ENCODE measurements around the gene ARID1B.

Gene ARID1B

DNA sequence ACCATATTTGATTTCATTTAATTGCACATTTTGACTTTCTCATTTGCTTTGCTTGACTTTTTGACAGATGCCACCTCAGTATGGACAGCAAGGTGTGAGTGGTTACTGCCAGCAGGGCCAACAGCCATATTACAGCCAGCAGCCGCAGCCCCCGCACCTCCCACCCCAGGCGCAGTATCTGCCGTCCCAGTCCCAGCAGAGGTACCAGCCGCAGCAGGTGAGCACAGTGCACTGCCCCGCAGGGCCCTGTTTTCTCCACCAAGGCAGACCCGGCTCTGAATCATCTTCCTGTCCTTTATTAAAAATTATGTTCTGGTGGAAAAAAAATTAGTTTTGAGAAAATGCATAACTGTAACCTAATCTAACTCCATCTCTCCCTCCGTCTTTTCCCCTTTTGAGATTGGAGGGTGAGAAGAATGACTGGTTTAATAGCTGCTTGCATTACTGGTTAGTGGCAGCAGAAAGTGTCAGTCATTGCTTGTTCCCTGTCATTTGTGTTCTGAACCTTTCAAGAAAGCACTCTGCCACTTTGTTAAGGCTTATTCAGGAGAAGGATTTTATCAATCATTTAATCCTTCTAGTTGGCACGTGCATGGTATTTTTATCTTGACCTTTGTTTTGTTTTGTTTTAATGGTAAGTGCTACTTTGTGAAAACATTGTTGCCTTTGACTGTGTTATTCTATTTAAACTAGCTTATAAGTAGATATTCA, 124.3 kb downstream of the ARID1B start:
- DNase-seq (ENCODE audit: low read depth in 1 of 2, low spot score in 1 of 2), result no peak

- no peak for DNase-seq (ENCODE audit: low read depth in 1 of 2, low spot score in 1 of 2)
Measured at GRCh38 chr6:156902782-156903181, 125.6 kb downstream of the ARID1B start.

GRCh38 chr6:156904176-156904967, 127.2 kb downstream of the ARID1B start:
- DNase-seq (ENCODE audit: low read depth in 1 of 2, low spot score in 1 of 2), result no peak

DNA sequence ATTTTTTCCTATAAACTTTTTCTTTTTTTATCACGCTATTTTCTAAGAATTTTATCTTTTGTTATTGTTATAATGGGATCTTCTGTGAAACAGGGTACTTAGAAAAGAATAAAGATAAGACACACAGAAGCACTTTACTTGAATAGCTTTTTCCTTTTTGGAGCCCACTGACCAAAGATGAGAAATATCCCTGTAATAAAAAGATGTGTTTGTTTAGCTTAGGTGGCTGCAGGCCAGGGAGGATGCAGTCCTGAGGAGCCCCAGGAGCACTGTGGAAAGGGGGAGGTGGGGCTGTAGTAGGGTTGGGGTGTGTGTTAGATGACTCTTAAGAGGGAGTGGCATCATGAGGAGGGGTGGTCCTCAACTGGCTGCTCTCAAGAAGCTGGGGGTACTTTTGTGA, 128.6 kb downstream of the ARID1B start:
- DNase-seq (ENCODE audit: low read depth in 1 of 2, low spot score in 1 of 2), result no peak

DNA sequence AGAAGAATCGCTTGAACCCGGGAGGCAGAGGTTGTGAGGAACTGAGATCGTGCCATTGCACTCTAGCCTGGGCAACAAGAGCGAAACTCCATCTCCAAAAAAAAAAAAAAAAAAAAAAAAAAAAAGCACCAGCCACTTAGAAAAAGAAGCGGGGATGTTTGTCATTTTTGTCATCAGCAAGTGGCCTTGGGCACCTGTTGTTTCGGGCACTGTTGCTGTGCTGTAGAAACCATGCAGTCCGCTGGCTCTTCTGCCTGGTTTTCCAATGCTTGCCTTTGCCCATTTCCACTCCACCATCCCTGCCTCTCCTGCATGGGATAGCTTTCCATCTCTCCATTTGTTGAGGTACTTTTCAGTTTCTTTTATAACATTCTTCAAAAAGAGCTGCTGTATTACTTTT, 129.3 kb downstream of the ARID1B start:
- no peak for DNase-seq (ENCODE audit: low read depth in 1 of 2, low spot score in 1 of 2)

DNA sequence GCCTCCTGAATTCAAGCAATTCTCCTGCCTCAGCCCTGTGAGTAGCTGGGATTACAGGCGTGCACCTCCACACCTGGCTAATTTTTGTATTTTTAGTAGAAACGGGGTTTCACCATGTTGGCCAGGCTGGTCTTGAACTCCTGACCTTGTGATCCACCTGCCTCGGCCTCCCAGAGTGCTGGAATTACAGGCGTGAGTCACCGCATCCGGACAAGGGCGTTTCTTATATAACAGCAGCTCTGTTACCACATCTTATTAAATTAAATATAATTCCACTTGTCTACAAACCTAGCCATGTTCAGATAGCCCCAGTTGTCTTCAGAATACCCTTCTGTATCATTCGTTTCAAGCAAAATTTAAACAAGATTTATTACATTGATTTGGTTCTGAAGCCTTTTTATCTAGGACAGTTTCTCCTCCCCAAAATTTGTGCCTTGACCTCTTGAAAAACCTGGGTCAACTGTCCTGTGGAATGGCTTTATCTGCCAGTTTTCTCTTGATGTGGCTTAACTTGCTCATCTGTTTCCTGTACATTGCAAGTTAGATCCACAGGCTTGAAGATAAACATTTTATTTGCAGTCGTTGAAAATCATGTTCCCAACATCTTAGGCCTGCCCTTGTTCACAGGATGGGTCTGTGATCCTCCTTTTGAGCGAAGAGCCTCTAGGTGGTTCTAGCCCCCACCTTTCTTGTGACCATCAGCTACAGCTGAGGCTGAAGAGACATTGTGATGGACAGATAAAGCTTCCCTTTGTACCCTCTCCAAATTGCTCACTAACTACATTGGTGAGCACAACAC, 132.2 kb downstream of the ARID1B start:
- DNase-seq (ENCODE audit: low read depth in 1 of 2, low spot score in 1 of 2), result no peak

GRCh38 chr6:156910011-156910334, 132.8 kb downstream of the ARID1B start:
- DNase-seq (ENCODE audit: low read depth in 1 of 2, low spot score in 1 of 2), result no peak

GRCh38 chr6:156910938-156911337, 133.8 kb downstream of the ARID1B start:
- DNase-seq (ENCODE audit: low read depth in 1 of 2, low spot score in 1 of 2), result no peak

DNA sequence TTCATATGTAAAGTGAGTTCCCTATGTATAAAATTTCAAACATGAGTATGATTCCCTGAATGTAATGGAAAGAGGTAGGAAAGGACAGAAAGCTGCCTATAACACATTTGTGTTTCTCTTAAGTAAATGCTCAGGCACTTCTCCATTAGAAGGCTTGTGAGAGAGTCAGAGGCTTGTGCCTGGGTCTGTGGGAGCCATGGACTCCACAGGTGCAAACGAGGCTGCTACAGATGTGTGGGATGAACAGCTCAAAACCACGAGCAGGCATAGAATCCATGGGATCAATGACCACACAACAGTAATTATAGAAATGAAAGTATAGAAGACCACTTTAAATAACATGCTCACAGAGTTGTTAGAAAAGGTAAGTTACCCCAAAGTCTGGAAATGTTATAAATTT, 134.4 kb downstream of the ARID1B start:
- DNase-seq (ENCODE audit: low read depth in 1 of 2, low spot score in 1 of 2), result no peak

GRCh38 chr6:156912431-156912830, 135.3 kb downstream of the ARID1B start:
- DNase-seq (ENCODE audit: low read depth in 1 of 2, low spot score in 1 of 2), result no peak

DNA sequence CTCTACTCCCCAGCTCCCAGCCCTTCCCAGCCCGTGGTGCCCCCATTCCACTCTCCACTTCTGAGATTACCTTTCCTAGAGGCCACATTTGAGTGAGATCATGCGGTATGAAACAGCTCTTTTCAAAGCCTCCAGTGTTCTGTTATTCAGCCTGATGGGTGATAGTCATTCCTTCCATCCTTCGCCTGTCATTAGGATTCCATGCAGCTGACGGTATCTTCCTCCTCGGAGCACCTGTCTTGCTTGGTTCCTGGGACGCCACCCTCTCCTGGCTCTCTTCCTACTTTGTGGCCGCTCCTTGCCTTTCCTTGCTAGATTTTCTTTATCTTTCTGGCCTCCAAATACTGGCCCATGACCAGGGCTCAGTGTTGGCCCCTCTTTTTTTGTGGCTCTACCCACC, 137.0 kb downstream of the ARID1B start:
- DNase-seq (ENCODE audit: low read depth in 1 of 2, low spot score in 1 of 2), result no peak

- DNase-seq (ENCODE audit: low read depth in 1 of 2, low spot score in 1 of 2), result no peak
Measured at GRCh38 chr6:156916130-156916801, 139.1 kb downstream of the ARID1B start.

DNA sequence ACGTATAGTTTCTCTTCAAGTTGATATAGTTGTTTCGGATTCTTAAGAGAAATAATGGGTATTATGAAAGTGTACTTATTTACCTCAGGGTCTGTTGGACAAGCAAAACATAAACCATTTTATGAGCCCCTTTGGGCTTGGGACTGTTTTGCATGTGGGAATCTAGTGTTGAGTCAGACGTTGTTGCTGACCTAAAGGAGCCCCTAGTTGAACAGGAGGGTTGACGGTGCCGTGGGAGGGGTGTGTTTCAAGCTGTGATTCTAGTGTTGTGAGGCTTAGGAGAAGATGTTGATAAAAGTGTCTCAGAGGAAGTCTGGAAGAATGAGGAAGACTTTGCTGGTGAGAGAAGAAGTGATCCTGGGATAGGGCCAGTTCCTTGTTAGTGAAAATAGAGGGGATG, 140.0 kb downstream of the ARID1B start:
- DNase-seq (ENCODE audit: low read depth in 1 of 2, low spot score in 1 of 2), result no peak

DNA sequence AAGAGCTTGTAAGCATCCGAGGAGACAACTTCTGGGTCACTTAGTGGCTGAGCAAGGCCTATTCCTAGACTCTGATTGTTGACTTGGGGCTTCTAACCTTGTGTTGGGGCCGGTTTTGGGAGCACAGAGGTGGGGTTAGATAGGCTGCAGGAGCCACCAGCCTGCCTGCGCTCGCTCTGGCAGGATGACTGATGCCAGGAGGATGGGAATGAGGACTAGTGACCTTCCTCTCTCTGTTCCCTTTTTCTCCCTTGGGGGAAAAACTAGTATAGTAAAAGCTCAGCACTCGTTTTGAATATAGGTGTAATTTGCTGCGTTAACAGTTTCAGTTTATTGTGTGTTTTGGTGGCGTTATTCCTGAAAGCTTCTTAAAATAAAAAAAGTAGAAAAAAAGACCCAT, 141.5 kb downstream of the ARID1B start:
- no peak for DNase-seq (ENCODE audit: low read depth in 1 of 2, low spot score in 1 of 2)

- no peak for DNase-seq (ENCODE audit: low read depth in 1 of 2, low spot score in 1 of 2)
Measured at GRCh38 chr6:156919370-156919769, 142.2 kb downstream of the ARID1B start.

DNA sequence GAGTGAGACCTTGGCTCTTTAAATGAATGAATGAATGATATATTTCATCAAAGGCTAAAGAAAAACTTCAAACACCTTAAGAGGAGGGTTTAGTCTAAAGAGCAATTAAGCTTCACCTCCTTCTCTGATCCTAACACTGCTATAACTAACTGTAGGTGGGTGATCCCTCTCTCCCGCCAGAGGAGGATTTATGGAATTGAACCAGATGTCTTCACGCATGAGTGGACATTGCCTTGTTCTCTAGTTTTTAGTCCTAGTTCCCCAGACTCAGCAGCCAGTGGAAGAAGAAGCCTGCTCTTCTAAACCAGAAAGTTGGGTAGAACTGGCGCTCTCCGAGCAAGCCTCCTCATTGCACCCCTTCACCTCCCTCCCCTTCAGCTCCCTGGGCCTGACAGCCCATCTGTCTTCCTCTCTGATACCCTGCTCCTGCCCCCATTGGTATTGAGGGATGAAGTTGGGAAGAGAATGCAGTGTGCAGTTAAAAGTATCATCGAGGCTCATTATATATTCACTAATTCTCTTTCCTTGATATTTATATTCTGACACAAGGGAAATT, 142.7 kb downstream of the ARID1B start:
- DNase-seq (ENCODE audit: low read depth in 1 of 2, low spot score in 1 of 2), result no peak

DNA sequence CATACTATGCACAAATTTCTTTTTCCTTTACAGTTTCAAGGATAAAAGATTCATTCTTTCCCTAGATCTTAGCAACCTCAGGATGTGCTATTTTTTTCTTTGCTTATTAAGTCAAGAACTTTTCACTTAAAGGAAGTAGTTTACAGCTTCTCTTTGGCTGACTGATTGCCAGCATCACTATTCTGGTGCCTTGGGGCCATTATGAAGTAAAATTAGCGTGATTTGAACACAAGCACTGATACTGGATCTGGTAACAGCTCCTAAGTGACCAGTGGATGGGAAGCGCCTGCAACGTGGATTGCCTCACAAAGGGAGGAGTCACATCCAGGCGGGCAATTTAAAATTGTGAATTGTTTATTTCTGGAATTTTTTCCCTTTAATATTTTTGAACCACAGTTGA, 147.1 kb downstream of the ARID1B start:
- no peak for DNase-seq (ENCODE audit: low read depth in 1 of 2, low spot score in 1 of 2)

GRCh38 chr6:156925026-156925425, 147.8 kb downstream of the ARID1B start:
- no peak for DNase-seq (ENCODE audit: low read depth in 1 of 2, low spot score in 1 of 2)

- no peak for DNase-seq (ENCODE audit: low read depth in 1 of 2, low spot score in 1 of 2)
Measured at GRCh38 chr6:156925718-156926607, 148.8 kb downstream of the ARID1B start.

DNA sequence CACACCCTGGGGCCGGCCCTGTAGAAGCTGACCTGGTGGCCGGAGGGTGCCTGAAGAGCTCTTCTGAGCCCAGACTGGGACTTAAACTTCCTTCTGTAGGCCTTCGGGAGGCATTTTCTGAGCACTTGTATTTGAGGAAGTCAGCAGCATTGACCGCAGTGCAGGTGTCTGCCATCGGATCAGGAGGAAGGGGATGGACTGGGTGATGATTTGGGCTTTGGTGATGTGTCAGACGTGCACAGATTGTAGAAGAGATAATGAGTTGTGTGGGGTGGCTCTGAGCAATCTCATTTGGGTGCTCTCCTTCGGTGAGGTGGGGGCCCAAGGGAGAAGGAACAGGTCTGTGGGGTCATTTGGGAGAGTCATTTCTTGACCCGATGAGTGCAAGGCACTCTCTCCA, 150.9 kb downstream of the ARID1B start:
- no peak for DNase-seq (ENCODE audit: low read depth in 1 of 2, low spot score in 1 of 2)
